Central memory CD8-positive, alpha-beta T cell (primary cell): Measurements from ENCODE around the gene MYH7.

Source experiments
- ATAC-seq: fragments of 150-1000 bp; cut with Tn5 transposase; replicated peaks from 2 replicates; pipeline ENCODE4 v1.10.0; 2022; ENCODE audit warnings: mild to moderate bottlenecking, moderate FRiP score, moderate number of reproducible peaks; ENCODE audit not compliant: poor library complexity, severe bottlenecking; ENCODE audit errors: extremely low read depth
- DNase-seq, 2 donors: peaks; one replicate each; pipeline ENCODE4 v3.0.0; 2021; ENCODE audit warnings: low spot score in 2 of 2
- H3K27ac Mint-ChIP-seq: one replicate; pipeline ENCODE4 v1.8.0; 2022; ENCODE audit warnings: low read depth, mild to moderate bottlenecking, moderate library complexity, mixed read lengths
- H3K27me3 Mint-ChIP-seq: one replicate; pipeline ENCODE4 v1.8.0; 2022; ENCODE audit warnings: mixed read lengths
- H3K36me3 Mint-ChIP-seq: one replicate; pipeline ENCODE4 v1.8.0; 2022; ENCODE audit warnings: mild to moderate bottlenecking, moderate library complexity, mixed read lengths; ENCODE audit not compliant: insufficient read depth
- H3K4me1 Mint-ChIP-seq: one replicate; pipeline ENCODE4 v1.8.0; 2022; ENCODE audit warnings: mixed read lengths
- H3K4me3 Mint-ChIP-seq: one replicate; pipeline ENCODE4 v1.8.0; 2022; ENCODE audit warnings: mild to moderate bottlenecking, moderate library complexity, mixed read lengths
- H3K9me3 Mint-ChIP-seq: one replicate; pipeline ENCODE4 v1.8.0; 2022; ENCODE audit warnings: mixed read lengths

MYH7 gene

DNA sequence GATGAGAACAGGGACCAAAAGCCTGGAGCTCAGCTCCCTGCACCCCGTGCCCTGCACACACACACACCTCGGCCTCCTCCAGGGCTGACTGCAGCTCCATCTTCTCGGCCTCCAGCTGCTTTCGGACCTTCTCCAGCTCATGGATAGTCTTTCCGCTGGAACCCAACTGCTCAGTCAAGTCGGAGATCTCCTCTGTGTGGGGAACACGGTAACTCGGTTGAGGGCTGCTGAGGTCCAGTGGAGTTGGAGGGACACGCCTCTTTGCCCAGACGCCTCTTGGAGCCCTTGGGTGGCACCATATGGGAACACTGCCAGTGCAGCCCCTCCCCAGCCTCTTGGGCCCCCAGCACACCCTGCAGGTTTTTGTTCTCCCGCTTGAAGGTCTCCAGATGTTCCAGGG lies 18.7 kb downstream of the MYH7 start:
- Mint-ChIP-seq H3K27me3 (peaks cover 62% of the 10 kb centered on the region), H3K36me3 (no peaks in the 10 kb centered on the region), H3K27ac (no peak overlapping the region), H3K9me3 (no peaks in the 10 kb centered on the region), H3K4me3 (no peak overlapping the region), H3K4me1 (no peaks in the 10 kb centered on the region)
- DNase-seq (no peak), ATAC-seq (no peak)

DNA sequence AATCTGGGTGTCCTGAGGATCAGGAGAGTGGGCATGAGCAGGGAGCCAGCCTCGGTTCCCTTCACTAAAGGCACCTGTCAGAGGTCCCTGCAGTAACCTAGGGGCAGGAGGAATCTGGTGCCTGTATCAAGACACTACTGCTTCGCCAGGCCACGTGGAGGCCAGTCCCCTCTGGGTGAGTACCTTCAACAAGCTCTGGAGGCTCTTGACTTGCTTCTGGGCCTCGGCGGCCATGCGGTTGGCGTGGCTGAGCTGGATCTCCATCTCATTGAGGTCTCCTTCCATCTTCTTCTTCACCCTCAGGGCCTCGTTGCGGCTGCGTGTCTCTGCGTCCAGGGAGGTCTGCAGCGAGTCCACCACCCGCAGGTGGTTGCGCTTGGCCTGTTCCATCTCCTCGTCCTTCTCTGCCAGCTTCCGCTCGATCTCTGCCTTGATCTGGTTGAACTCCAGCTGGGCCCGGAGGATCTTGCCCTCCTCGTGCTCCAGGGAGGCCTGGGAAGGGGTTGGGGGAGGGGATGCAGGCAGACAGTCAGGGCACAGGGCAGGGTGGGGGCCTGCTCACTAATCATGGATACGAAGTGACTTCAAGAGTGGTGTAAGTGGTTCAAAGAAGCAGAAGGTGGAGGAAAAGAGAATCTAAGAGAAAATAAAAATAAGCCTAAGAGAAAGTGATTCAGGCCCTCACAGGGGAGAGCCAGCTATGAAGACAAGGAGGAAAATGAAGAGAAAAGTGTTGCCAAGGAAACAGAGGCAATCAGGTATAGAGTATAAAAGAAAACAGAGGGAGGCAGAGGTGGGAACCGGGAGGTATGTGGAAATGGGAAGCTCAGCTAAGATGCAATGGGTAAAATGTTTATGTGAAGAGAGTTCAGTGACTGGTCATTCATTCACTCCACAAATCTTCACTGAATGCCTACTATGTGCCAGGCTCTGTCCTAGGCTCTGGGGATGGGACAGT lies 19.4 kb downstream of the MYH7 start:
- no peak overlapping the region for H3K27ac Mint-ChIP-seq
- no peak overlapping the region for H3K4me3 Mint-ChIP-seq
- no peaks in the 10 kb centered on the region for H3K9me3 Mint-ChIP-seq
- ATAC-seq (no peak), DNase-seq (no peak)
- peaks cover 69% of the 10 kb centered on the region for H3K27me3 Mint-ChIP-seq
- no peaks in the 10 kb centered on the region for H3K36me3 Mint-ChIP-seq
- H3K4me1 Mint-ChIP-seq: no peaks in the 10 kb centered on the region

DNA sequence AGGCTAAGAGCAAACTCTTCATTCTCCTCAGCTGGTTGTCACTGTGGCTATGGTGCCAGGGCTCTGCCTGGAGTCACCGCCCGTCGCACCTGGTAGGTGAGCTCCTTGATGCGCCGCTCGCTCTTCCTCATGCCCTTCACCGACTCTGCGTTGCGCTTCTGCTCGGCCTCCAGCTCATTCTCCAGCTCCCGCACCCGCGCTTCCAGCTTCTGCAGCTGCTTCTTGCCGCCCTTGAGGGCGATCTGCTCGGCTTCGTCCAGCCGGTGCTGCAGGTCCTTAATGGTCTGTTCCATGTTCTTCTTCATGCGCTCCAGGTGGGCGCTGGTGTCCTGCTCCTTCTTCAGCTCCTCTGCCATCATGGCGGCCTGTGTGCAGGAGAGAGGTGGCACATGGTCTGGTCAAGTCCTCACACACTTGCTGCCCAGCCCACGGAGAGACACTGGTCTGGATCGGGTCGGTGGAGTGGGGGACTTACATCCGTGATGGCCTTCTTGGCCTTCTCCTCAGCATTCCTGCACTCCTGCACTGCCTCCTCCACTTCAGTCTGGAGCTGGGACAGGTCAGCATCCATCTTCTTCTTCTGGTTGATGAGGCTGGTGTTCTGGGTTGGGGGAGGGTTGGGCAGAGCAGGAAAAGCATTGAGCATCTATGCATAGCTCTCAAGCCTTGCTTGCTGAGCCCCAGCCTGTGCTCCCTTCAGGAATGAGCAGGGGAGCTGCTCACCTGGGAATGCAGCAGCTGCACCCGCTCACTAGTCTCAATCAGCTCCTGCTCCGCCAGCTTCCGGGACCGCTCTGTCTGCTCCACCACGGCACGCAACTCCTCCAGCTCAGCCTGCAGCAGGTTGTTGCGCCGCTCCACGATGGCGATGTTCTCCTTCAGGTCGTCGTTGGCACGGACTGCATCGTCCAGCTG lies 20.3 kb downstream of the MYH7 start:
- Mint-ChIP-seq H3K4me1 (no peaks in the 10 kb centered on the region), H3K27me3 (peaks cover 78% of the 10 kb centered on the region), H3K9me3 (no peaks in the 10 kb centered on the region), H3K27ac (no peak overlapping the region), H3K36me3 (no peaks in the 10 kb centered on the region), H3K4me3 (no peak overlapping the region)
- DNase-seq (no peak), ATAC-seq (no peak)

GRCh38 chr14:23414254-23414653 lies 21.2 kb downstream of the MYH7 start:
- Mint-ChIP-seq H3K36me3 (no peaks in the 10 kb centered on the region), H3K27me3 (peaks cover 81% of the 10 kb centered on the region), H3K4me1 (no peaks in the 10 kb centered on the region), H3K27ac (no peak overlapping the region), H3K4me3 (no peak overlapping the region), H3K9me3 (no peaks in the 10 kb centered on the region)
- DNase-seq (no peak), ATAC-seq (no peak)

- H3K36me3 Mint-ChIP-seq: no peaks in the 10 kb centered on the region
- peaks cover 81% of the 10 kb centered on the region for H3K27me3 Mint-ChIP-seq
- ATAC-seq: no peak
Measured at GRCh38 chr14:23413681-23414080, 21.8 kb downstream of the MYH7 start.

GRCh38 chr14:23411563-23412525 lies 23.6 kb downstream of the MYH7 start:
- Mint-ChIP-seq H3K4me3 (no peak overlapping the region), H3K27me3 (peaks cover 90% of the 10 kb centered on the region), H3K27ac (no peak overlapping the region), H3K9me3 (no peaks in the 10 kb centered on the region), H3K4me1 (no peaks in the 10 kb centered on the region), H3K36me3 (no peaks in the 10 kb centered on the region)
- DNase-seq (no peak), ATAC-seq (no peak)

More at GRCh38 chr14:23413681-23414080, 21.8 kb downstream of the MYH7 start:
- DNase-seq: no peak
- no peaks in the 10 kb centered on the region for H3K4me1 Mint-ChIP-seq
- no peaks in the 10 kb centered on the region for H3K9me3 Mint-ChIP-seq
- no peak overlapping the region for H3K27ac Mint-ChIP-seq
- no peak overlapping the region for H3K4me3 Mint-ChIP-seq

DNA sequence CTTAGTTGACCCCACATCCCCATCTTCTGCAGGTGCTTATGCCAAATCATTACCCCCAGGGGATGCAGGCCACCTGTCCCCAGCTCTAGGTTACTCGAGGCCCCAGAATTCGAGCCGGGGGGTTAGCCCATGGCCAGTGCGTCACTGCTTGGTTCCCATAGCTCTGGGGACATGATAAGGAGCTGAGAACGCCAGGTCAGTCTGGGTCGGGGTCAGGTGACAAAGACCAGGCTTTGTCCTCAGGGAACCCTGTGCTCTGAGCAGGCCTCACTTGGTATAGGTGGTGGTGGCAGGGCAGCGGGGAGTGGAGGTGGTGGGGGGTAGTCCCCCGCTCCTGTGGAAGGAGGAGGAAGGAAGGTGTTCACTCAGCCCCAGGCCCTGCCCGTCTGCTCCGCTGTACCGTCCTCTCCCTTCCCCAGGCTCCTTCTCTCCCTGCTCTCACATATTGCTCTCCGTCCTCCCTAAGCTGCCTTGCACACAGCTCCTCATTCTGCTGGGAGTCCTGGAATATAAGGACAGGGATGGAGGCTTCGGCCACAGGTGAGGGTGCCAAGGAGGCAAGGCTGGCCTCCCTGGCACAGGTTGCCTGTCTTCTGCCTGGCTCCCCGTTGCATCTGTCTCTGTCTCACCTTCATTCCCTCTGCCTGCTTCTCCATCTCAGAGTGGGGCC lies 25.4 kb downstream of the MYH7 start:
- Mint-ChIP-seq H3K36me3 (peaks cover 2% of the 10 kb centered on the region), H3K27ac (no peak overlapping the region), H3K4me1 (no peaks in the 10 kb centered on the region), H3K4me3 (no peak overlapping the region), H3K27me3 (peaks cover 88% of the 10 kb centered on the region), H3K9me3 (no peaks in the 10 kb centered on the region)
- ATAC-seq: no peak
- no peak for DNase-seq

GRCh38 chr14:23409475-23409874 lies 26.0 kb downstream of the MYH7 start:
- no peaks in the 10 kb centered on the region for H3K4me1 Mint-ChIP-seq
- peaks cover 85% of the 10 kb centered on the region for H3K27me3 Mint-ChIP-seq
- H3K9me3 Mint-ChIP-seq: no peaks in the 10 kb centered on the region
- no peak overlapping the region for H3K4me3 Mint-ChIP-seq
- peaks cover 2% of the 10 kb centered on the region for H3K36me3 Mint-ChIP-seq
- DNase-seq: no peak
- no peak for ATAC-seq
- no peak overlapping the region for H3K27ac Mint-ChIP-seq

GRCh38 chr14:23408307-23408630 lies 27.2 kb downstream of the MYH7 start:
- H3K27me3 Mint-ChIP-seq: peaks cover 86% of the 10 kb centered on the region
- peaks cover 2% of the 10 kb centered on the region for H3K36me3 Mint-ChIP-seq
- H3K4me1 Mint-ChIP-seq: no peaks in the 10 kb centered on the region
- no peak for ATAC-seq
- no peak for DNase-seq
- H3K27ac Mint-ChIP-seq: no peak overlapping the region
- no peaks in the 10 kb centered on the region for H3K9me3 Mint-ChIP-seq
- no peak overlapping the region for H3K4me3 Mint-ChIP-seq

DNA sequence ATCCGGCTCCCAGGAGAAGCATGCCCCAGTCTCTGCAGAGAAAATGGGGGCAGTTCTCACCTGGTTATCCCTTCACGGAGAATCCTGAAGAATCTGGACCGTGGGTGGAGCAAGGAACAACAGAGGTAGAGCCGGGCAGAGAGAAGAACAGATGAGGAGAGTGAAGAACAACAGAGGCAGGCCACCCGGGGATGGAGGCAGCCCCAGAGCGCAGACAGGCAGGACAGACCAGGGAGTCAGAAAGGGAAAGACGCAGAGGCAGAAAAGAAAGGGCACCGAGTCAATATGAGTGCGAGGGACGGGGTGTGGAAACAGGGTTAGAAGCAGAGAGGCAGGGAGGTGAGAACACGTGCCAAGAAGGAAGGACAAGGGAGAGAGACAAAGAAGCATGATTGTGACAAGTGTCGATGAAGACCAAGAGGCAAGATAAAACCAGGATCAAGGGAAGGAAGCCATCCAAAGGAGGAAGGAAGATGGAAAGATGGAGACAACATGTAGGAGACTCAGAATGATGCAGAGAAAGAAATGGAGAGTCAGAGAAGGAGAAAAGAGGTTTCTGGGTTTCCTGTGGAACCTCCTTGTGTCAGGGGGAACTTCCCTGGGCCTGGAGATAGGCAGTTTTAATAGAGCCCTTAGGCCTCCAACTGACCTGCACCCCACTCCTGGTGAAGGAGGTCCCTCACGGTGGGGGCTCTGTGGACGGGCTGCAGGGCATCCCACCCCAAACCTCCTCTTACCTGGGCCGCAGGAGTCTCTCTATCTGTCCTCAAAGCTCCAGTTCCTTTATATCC lies 27.7 kb downstream of the MYH7 start, which contains the start of gene MYH6:
TSS of gene MYH6 (minus strand) at position 758 of the 791 bp plus-strand sequence. CDS start 1,050 bp downstream, outside the sequence.
- H3K4me1 Mint-ChIP-seq: no peaks in the 10 kb centered on the region
- DNase-seq (no peak), ATAC-seq (no peak)
- peaks cover 2% of the 10 kb centered on the region for H3K36me3 Mint-ChIP-seq
- H3K9me3 Mint-ChIP-seq: no peaks in the 10 kb centered on the region
- no peak within 1 kb of the TSS for H3K4me3 Mint-ChIP-seq
- no peak within 1 kb of the TSS for H3K27ac Mint-ChIP-seq
- peaks cover 87% of the 10 kb centered on the region for H3K27me3 Mint-ChIP-seq

DNA sequence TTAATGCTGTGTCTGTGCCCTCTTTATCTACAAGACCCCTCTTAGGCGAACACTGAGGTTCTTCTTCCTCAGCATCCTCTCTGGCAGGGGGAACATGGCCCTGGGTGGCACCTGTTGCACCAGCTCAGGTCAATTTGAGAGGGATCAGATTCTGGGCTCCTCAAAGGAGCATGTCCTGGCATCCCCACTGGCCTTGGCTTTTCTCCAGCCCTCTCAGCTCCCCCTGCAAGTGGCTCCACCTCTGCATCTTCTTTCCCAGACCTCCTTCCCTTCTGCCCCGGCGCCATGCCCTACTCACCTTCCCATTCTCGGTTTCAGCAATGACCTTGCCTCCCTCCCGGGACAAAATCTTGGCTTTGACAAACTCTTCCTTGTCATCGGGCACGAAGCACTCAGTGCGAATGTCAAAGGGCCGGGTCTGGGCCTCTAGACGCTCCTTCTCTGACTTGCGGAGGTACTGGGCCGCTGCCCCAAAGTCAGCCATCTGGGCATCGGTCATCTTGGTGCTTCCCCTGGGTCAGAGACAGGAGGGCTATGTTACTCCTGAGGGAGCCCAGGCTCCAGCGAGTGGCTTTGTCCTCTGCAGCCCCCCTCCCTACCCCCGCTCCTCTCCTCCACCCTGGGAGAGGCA lies 28.6 kb downstream of the MYH7 start:
- no peak overlapping the region for H3K4me3 Mint-ChIP-seq
- H3K9me3 Mint-ChIP-seq: no peaks in the 10 kb centered on the region
- DNase-seq (no peak), ATAC-seq (no peak)
- peaks cover 2% of the 10 kb centered on the region for H3K36me3 Mint-ChIP-seq
- peaks cover 87% of the 10 kb centered on the region for H3K27me3 Mint-ChIP-seq
- no peak overlapping the region for H3K27ac Mint-ChIP-seq
- no peaks in the 10 kb centered on the region for H3K4me1 Mint-ChIP-seq
